Gastrocnemius medialis (tissue), 4 donors: ENCODE results near the gene TBX20. TPM values are rescaled to one million over a fixed set of nuclear protein-coding genes. Genes with fewer than 3 reads are reported as not detected.
A peak's percentile ranks its signal among the peaks of the same experiment; 100 is the strongest.
"Not testable (repeated sequence)": the region's sequence is repeated elsewhere in the genome, so short reads cannot be mapped to it uniquely, and the experiment has no call there.

Source experiments
- ATAC-seq, 2 donors: fragments of 150-250 bp; one replicate each; pipeline ENCODE4 v1.9.1; 2016
- DNase-seq, 2 donors: peaks; one replicate each; pipeline ENCODE4 v3.0.0-alpha.2; 2019
- H3K27ac ChIP-seq, 4 donors: fragments of 200-600 bp; sonication (generic); 1 replicate in 1 of 4; 2 replicates in 3 of 4; pipeline ENCODE4 v1.5.1; 2016 to 2018; ENCODE audit warnings: mild to moderate bottlenecking in 2 of 4, moderate library complexity in 1 of 4
- H3K27me3 ChIP-seq, 3 donors: fragments of 200-600 bp; sonication (generic) in 2 of 3; 1 replicate in 1 of 3; 2 replicates in 2 of 3; pipeline versions ENCODE4 v1.5.1 to v1.6.0; 2016 to 2019; ENCODE audit warnings: mild to moderate bottlenecking in 1 of 3, moderate library complexity in 1 of 3
- H3K36me3 ChIP-seq, 2 donors: fragments of 200-600 bp; sonication (generic) in 1 of 2; one replicate each; pipeline ENCODE4 v1.5.1; 2017 to 2018
- H3K4me1 ChIP-seq, 2 donors: fragments of 200-600 bp; sonication (generic) in 1 of 2; one replicate each; pipeline ENCODE4 v1.5.1; 2016 to 2017; ENCODE audit warnings: mild to moderate bottlenecking in 2 of 2
- H3K4me3 ChIP-seq, 4 donors: fragments of 200-600 bp; sonication (generic) in 3 of 4; 1 replicate in 1 of 4; 2 replicates in 3 of 4; pipeline ENCODE4 v1.5.1; 2016 to 2019; ENCODE audit warnings: mild to moderate bottlenecking in 2 of 4
- H3K9me3 ChIP-seq, 3 donors: fragments of 200-600 bp; sonication (generic) in 2 of 3; 1 replicate in 1 of 3; 2 replicates in 2 of 3; pipeline ENCODE4 v1.5.1; 2016 to 2019
- CTCF ChIP-seq, 5 experiments: fragments of 450-650 bp in 3 of 5; fragments of 200-600 bp in 2 of 5; sonication (generic) in 2 of 5; IDR thresholded peaks in 4 of 5; conservative IDR thresholded peaks in 1 of 5; 1 replicate in 4 of 5; 2 replicates in 1 of 5; pipeline ENCODE4 v1.5.1; 2016 to 2019; ENCODE audit warnings: antibody characterized with exemption in 5 of 5, mild to moderate bottlenecking in 3 of 5, moderate library complexity in 3 of 5
- POLR2A ChIP-seq, 2 donors: fragments of 450-650 bp; IDR thresholded peaks; one replicate each; pipeline ENCODE4 v1.6.1; 2017; ENCODE audit warnings: antibody characterized with exemption in 2 of 2, mild to moderate bottlenecking in 2 of 2, moderate library complexity in 2 of 2
- in situ Hi-C, 4 donors: fragments of 200-750 bp; cut with MboI; loops; one replicate each; pipeline versions ENCODE4 v1.15.0 to v1.8.0; 2017; ENCODE audit warnings: low sequenced_read_pairs in 4 of 4
- intact Hi-C: fragments of 100-400 bp; cut with DNase I; formaldehyde crosslinking; loops from one replicate; pipeline ENCODE4 v1.15.1; 2023; ENCODE audit warnings: low total_unique reads
- total RNA-seq, 4 donors: library from RNA; depleted of rRNA; stranded (reverse); fragments of >200 nt; gene quantifications; one replicate each; pipeline versions ENCODE4 v1.1.0 to v1.2.3, GENCODE V29; 2016

Gene TBX20
- total RNA-seq, 4 donors from 2014 or later = not detected

DNA sequence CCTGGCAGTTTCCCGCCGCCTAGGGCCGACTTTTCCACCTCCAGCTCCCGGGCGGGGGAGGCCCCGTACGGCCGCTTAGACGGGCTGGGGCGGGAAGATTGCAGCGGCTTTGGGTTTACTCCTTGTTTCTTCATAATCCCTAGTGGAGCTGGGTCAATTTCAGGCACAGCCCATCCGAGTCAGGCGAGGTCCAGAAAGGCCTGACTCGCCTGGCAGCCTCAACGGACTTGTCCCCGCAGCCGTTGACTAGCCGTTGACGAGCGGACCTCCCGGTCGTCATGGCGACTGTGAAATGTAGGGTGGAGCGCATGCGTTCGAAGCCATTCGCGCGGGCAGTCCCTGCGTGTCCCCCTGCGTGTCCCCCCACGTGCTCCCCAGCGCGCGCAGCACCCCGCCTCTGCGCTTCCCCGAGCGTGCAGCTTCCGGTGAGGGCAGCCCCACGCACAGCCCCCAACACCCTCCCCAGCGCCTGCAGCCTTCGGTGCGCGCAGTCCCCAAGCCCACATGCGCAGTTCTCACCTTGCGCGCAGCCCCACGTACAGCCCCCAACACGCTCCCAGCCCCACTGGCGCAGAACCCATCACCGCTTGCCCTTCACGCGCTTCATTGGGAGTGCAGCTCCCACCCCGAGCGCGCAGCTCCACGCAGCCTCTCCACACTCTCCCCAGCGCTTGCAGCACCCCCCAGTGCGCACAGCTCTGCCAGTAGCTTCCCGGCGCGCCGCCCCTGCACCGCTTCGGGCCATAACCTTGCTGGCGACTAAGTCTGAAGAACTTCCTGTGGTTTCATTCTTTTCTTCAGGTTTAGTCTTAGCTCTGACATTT is 67.8 kb downstream of the TBX20 start:
- TF ChIP-seq POLR2A (IDR thresholded peaks at IDR 0.05) (no peak), CTCF (IDR thresholded peaks at IDR 0.05 in 4 of 5, conservative IDR thresholded peaks at IDR 0.05 in 1 of 5) (no peak)
- no peak overlapping the region for H3K27ac ChIP-seq
- no peak for DNase-seq
- H3K4me1 ChIP-seq = peaks cover 0 to 3% of the 10 kb centered on the region in 2 donors
- ATAC-seq = no peak
- intact Hi-C loops = no loop called here
- peaks cover 3 to 14% (median 12%) of the 10 kb centered on the region in 3 donors for H3K27me3 ChIP-seq
- in situ Hi-C loops = loop anchor here in 1 of 4 donors (25.0 kb wide), 1 partner anchor 351 kb away; no protein-coding TSS in a partner anchor
- H3K4me3 ChIP-seq = peak overlapping the region; percentile 36 to 47 (median 42)
- H3K9me3 ChIP-seq = no peaks in the 10 kb centered on the region
- H3K36me3 ChIP-seq = no peaks in the 10 kb centered on the region

GRCh38 chr7:35185578-35185907 is 68.4 kb downstream of the TBX20 start:
- Histone ChIP-seq H3K4me3 (peak overlapping the region; percentile 36 to 47 (median 42)), H3K27me3 (peaks cover 3 to 14% (median 12%) of the 10 kb centered on the region in 3 donors)
- H3K27ac ChIP-seq, intact Hi-C loops, H3K36me3 ChIP-seq, H3K9me3 ChIP-seq, DNase-seq, H3K4me1 ChIP-seq, ATAC-seq: not testable (repeated sequence)
- in situ Hi-C loops = loop anchor here in 1 of 4 donors (25.0 kb wide), 1 partner anchor 352 kb away; no protein-coding TSS in a partner anchor

GRCh38 chr7:35184961-35185360 is 68.9 kb downstream of the TBX20 start:
- H3K27me3 ChIP-seq = peaks cover 3 to 14% (median 12%) of the 10 kb centered on the region in 3 donors
- in situ Hi-C loops = loop anchor here in 1 of 4 donors (25.0 kb wide), 1 partner anchor 352 kb away; no protein-coding TSS in a partner anchor
- H3K27ac ChIP-seq, H3K4me3 ChIP-seq, H3K4me1 ChIP-seq, ATAC-seq, H3K9me3 ChIP-seq, H3K36me3 ChIP-seq, DNase-seq, intact Hi-C loops: not testable (repeated sequence)

DNA sequence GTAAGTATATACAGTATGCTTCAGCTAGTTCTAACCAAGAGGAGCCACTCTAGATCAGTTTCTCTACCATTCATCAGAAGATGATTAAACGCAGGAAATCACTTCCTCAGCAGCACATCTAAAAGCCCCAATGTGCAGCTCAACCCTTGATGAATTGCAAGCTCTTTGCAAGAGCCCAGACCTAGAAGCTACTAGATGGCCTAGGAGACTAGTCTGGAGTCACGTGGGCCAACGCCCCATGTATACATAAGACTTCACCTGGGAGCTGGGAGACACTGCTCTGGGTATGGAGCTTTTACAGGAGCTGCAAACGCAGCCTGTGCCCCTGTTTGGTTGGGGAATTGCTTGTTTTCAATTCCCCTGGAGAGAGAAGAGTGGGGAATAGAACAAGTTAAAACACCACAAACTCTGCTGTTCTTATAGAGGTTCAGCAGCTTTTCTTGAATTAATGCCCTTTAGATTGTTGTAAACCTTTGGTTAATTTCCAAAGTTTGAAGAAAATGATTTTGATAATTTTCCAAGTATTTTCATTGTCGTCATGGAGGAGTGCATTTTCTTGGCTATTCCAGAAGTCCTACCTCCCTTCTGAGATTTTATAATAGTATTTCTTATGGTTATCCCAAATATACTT is 69.9 kb downstream of the TBX20 start:
- intact Hi-C loops = not testable (repeated sequence)

DNA sequence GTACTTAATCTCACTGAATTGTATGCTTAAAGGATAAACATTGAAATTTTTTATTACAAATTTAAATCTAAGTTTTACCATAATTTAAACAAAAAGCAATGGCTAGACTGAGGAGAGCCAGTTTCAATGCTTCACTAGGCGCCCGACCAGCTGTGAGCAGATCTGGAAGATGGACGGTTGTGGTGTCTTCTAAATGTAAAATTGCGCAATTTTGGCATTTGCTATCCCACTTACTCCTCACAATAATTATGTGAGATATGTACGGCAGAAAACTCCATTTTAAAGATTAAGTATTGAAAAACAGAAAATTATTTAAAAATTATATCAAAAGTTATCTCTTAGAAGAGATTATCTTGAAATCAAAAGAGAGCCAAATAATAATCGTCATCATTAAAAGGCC is 73.2 kb downstream of the TBX20 start:
- H3K9me3 ChIP-seq, H3K27me3 ChIP-seq, H3K36me3 ChIP-seq, intact Hi-C loops, H3K27ac ChIP-seq, H3K4me3 ChIP-seq, ATAC-seq, DNase-seq, H3K4me1 ChIP-seq: not testable (repeated sequence)
- in situ Hi-C loops = loop anchor here in 1 of 4 donors (25.0 kb wide), 1 partner anchor 357 kb away; no protein-coding TSS in a partner anchor

More for the DNA sequence above, 69.9 kb downstream of the TBX20 start:
- H3K27me3 ChIP-seq = peaks cover 3 to 14% (median 12%) of the 10 kb centered on the region in 3 donors
- DNase-seq, H3K4me1 ChIP-seq, H3K36me3 ChIP-seq, H3K4me3 ChIP-seq, H3K9me3 ChIP-seq, ATAC-seq, H3K27ac ChIP-seq: not testable (repeated sequence)
- in situ Hi-C loops = loop anchor here in 1 of 4 donors (25.0 kb wide), 1 partner anchor 353 kb away; no protein-coding TSS in a partner anchor

- ATAC-seq, intact Hi-C loops, H3K4me1 ChIP-seq, in situ Hi-C loops, H3K27me3 ChIP-seq, DNase-seq, H3K9me3 ChIP-seq, H3K4me3 ChIP-seq, H3K27ac ChIP-seq, H3K36me3 ChIP-seq: not testable (repeated sequence)
These were observed 80.7 kb downstream of the TBX20 start for GRCh38 chr7:35173176-35173575.

DNA sequence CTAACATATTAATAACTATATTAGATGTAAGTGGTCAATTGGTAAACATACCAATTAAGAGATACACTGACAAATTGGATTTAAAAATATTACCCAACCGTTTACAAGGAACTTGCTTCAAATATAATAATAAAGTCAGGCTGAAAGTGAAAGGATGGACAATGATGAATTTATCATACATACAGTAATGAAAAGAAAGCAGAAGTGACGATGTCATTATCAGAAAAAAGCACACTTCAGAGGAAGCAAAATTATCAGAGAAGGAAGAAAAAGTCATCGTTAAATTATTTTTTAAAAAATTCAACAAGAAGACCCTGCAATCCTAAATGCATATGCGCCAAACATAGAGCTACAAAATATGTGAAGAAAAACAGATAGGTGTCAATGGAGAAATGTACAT is 81.8 kb downstream of the TBX20 start:
- intact Hi-C loops, H3K36me3 ChIP-seq, H3K4me1 ChIP-seq, ATAC-seq, H3K9me3 ChIP-seq, DNase-seq, in situ Hi-C loops, H3K27ac ChIP-seq, H3K27me3 ChIP-seq, H3K4me3 ChIP-seq: not testable (repeated sequence)

GRCh38 chr7:35167658-35168057 is 86.2 kb downstream of the TBX20 start:
- in situ Hi-C loops, H3K4me1 ChIP-seq, H3K9me3 ChIP-seq, DNase-seq, H3K4me3 ChIP-seq, H3K36me3 ChIP-seq, H3K27me3 ChIP-seq, ATAC-seq, H3K27ac ChIP-seq, intact Hi-C loops: not testable (repeated sequence)

DNA sequence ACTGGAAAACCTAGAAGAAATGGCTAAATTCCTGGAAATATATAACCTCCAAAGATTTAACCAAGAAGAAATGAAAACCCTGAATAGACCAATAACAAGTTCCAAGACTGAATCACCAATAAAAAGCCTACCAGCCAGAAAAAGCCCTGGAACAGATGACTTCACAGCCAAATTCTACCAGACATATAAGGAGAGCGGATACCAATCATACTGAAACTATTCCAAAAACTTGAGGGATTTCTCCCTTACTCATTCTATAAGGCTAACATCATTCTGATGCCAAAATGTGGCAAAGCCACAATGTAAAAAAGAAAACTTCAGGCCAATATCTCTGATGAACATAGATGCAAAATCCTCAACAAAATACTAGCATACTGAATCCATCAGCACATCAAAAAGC is 86.7 kb downstream of the TBX20 start:
- H3K4me1 ChIP-seq, H3K9me3 ChIP-seq, intact Hi-C loops, H3K27me3 ChIP-seq, H3K27ac ChIP-seq, in situ Hi-C loops, ATAC-seq, H3K36me3 ChIP-seq, DNase-seq, H3K4me3 ChIP-seq: not testable (repeated sequence)

DNA sequence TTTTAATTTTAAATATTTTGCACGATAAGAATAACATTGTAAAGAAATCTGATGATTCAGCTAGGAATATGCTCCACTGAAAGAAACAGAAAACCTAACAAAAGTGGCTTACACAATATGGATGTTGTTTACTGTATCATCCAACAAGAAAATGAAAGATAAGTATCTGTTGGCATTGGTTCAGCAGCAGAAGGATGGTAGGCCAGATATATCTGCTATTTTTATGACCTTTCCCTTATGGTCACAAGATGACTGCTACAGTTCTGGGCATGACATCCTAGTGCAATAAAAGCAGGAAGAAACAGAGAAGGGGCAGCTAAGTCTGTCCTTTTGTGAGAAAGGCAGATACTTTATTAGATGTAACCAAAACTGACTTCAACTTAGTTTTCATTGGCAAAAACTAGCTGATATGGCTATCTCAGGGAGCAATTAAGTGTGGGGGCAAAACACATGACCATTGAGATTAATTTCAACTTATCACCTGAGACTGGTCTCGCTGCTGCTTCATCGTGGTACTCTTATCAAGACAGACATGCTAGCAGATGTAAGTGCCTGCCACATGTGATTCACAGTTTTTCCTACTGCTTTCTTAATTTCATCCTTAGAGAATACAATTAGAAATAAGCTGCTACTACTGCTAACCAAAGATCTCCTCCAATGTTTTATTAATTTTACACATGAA is 92.7 kb downstream of the TBX20 start:
- ATAC-seq, H3K4me1 ChIP-seq, H3K9me3 ChIP-seq, H3K27ac ChIP-seq, H3K36me3 ChIP-seq, in situ Hi-C loops, H3K27me3 ChIP-seq, intact Hi-C loops, DNase-seq, H3K4me3 ChIP-seq: not testable (repeated sequence)
